ENCODE results near the gene PPAT.

The PPAT gene

DNA sequence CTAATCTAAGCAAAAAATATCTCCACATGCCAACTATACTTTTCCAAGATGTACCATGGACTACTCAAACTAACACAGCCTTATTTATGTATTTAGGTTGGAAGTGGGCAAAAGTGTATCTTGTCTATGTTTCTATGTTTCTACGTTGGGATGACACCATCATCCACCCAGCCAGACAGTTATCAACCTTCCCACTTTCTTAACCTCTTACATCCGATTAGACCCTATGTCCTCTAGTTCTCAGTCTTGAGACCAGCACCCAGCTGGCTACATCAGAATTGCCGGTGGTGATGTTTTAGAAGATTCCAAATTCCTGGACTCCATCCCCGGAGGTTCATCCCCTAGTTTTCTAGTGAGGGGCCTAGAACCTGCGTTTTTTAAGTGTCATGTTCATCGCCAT, 47.1 kb downstream of the PPAT start:
- no peak for TF ChIP-seq CTCF (IDR thresholded peaks at IDR 0.05; ENCODE audit: low read depth, low read length, missing control alignments)
- H3K4me3 ChIP-seq (replicated peaks; ENCODE audit: low read depth, low read length): peak overlapping the region; percentile 73
- no peak for DNase-seq (ENCODE audit: extremely low read depth, low read depth)

DNA sequence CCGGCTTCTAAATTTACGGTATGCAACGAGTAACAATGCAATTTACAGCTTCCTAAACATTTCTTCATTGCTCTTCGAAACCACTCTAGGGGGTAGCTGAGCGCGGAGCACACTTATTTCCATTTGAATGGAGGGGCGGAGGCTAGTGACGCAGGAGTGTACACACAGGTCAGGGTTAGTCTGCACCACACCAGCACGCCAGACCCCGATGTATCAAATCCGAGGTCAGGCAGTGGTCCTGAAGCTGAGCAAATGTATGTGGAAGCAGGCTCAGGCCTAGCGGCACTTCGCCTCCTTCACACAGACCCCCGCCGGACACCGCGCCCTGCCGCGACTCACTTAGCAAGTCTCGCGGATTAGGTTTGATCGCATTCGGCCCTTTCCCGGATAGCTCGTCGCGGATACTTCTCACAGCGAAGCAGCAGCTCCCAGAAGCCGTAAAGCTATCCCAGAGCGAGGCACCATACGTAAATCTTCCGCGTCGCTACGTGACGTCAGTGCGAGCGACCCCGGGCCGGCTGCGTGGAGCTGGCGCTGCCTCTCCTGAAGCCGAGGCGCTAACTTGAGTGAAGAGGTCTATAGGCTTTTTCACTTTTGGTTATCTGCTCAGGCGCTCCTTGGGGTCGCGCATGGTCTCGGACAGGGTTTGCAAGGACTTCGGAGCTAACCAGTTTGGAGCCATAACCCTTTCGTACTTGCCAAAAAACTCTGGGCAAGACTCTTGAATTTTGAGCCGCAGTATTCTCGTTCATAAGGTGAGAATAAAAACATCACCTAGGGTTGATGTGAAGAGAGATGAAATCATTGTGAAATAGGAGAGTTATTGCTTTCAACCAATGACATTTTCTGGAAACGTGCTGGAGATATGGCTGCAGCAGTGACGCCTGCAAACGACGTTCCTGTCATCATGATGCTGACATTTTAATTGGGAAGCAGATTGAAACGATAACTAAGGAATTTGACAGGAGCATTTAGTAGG, 48.1 kb downstream of the PPAT start, which contains the start of gene AASDH:
Gene AASDH (minus strand): TSS at position 469 of the 979 bp plus-strand sequence. CDS start 3,192 bp downstream, outside the sequence.
- peak within 1 kb of the TSS; percentile 73 for H3K4me3 ChIP-seq (replicated peaks; ENCODE audit: low read depth, low read length)
- no peak for TF ChIP-seq CTCF (IDR thresholded peaks at IDR 0.05; ENCODE audit: low read depth, low read length, missing control alignments)
- DNase-seq (ENCODE audit: extremely low read depth, low read depth): peak; percentile 89

- no peak for TF ChIP-seq CTCF (IDR thresholded peaks at IDR 0.05; ENCODE audit: low read depth, low read length, missing control alignments)
- no peak for DNase-seq (ENCODE audit: extremely low read depth, low read depth)
- peak overlapping the region; percentile 73 for H3K4me3 ChIP-seq (replicated peaks; ENCODE audit: low read depth, low read length)
Observed at GRCh38 chr4:56386091-56386490, 49.3 kb downstream of the PPAT start.

GRCh38 chr4:56375458-56375857, 60.0 kb downstream of the PPAT start:
- DNase-seq (ENCODE audit: extremely low read depth, low read depth): no peak
- no peak for TF ChIP-seq CTCF (IDR thresholded peaks at IDR 0.05; ENCODE audit: low read depth, low read length, missing control alignments)
- H3K4me3 ChIP-seq (replicated peaks; ENCODE audit: low read depth, low read length): no peak overlapping the region

DNA sequence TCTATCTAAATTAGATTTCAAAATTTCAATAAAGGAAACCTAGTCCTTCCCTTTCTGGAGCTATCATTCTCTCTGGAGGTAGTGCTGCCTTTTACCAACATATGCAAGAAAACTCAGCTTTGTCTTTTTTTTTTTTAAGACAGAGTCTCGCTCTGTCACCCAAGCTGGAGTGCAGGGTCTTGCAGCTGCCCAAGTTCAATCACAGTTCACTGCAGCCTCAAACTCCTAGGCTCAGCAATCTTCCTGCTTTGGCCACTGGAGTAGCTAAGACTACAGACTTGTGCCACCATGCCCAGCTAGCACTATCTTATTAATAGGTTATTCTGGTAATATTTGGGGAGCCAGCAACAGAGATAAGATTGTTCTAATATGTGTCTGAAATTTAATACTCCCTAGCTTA, 60.5 kb downstream of the PPAT start:
- no peak overlapping the region for H3K4me3 ChIP-seq (replicated peaks; ENCODE audit: low read depth, low read length)
- no peak for DNase-seq (ENCODE audit: extremely low read depth, low read depth)
- TF ChIP-seq CTCF (IDR thresholded peaks at IDR 0.05; ENCODE audit: low read depth, low read length, missing control alignments): no peak

- no peak for TF ChIP-seq CTCF (IDR thresholded peaks at IDR 0.05; ENCODE audit: low read depth, low read length, missing control alignments)
- H3K4me3 ChIP-seq (replicated peaks; ENCODE audit: low read depth, low read length): no peak overlapping the region
- DNase-seq (ENCODE audit: extremely low read depth, low read depth): no peak
Observed at GRCh38 chr4:56372774-56373173, 62.6 kb downstream of the PPAT start.
